Activated naive CD4-positive, alpha-beta T cell treated with anti-CD3 and anti-CD28 coated beads, Interleukin-2, amount 50 U/mL, for 16 hours (primary cell): ENCODE data around the gene OXCT2.
"Not testable (repeated sequence)": the region's sequence is repeated elsewhere in the genome, so short reads cannot be mapped to it uniquely, and the experiment has no call there.

Experiments
- DNase-seq: peaks from one replicate; pipeline ENCODE4 v3.0.0-alpha.2; 2020

OXCT2 gene

DNA sequence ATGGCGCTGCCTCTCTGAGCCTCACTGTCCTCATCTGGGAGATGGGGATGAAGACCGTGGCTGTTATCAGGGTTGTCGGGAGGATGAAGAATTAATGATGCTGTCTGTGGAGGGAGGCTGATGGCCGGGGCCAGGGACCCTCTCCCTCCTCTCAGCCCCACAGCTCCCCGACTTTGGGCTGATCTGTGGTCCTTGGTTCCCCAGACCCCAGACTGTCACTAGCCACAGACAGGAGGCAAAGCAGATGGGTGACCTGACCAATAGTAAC, 15.9 kb upstream of the OXCT2 start:
- not testable (repeated sequence) for DNase-seq

- not testable (repeated sequence) for DNase-seq
Observed at GRCh38 chr1:39786303-39787107, 15.4 kb upstream of the OXCT2 start.

DNA sequence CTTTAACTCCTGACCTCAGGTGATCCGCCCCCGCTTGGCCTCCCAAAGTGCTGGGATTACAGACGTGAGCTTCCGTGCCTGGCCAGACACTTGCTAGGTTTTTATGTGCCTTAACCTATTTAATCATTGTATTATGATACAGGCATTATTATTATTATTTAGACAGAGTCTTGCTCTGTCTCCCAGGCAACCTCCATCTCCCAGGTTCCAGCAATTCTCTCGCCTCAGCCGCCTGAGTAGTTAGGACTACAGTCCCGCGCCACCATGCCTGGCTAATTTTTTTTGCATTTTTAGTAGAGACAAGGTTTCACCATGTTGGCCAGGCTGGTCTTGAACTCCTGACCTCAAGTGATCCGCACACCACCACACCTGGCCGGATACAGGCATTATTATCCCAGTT, 11.5 kb upstream of the OXCT2 start:
- not testable (repeated sequence) for DNase-seq

DNA sequence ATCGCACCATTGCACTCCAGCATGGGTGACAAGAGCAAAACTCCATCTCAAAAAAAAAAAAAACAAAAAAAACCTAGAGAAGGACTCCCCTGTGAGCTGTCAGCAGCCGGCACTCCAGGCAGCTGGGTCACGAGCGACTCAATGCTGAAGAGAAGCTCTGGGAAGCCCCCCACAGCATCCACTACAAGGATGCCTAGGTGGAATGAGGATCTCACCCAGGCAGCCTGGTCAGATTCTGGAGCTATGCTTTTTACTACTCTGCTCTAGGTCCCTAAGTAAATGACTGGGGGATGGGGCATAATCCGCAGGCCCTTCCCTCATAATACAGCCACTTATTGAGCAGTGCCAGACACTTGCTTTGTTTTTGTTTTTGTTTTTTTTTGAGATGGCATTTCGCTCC, 11.0 kb upstream of the OXCT2 start:
- no peak for DNase-seq

DNA sequence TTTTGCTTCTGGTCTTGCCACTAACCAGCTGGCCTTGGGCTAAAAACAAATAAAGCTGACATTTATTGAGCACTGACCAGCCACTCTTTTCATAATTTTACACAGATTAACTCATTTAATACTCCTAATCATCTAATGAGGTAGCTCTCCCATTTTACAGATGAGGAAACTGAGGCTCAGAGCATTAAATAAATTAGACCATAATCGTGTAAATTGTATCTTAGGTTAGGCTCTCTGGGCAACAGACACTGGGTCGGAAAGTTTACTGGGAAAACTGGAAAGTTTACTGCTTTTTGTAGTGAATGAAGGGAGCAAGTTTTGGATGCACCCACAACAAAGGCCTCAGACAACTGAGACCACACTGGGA, 10.2 kb upstream of the OXCT2 start:
- DNase-seq: no peak

DNA sequence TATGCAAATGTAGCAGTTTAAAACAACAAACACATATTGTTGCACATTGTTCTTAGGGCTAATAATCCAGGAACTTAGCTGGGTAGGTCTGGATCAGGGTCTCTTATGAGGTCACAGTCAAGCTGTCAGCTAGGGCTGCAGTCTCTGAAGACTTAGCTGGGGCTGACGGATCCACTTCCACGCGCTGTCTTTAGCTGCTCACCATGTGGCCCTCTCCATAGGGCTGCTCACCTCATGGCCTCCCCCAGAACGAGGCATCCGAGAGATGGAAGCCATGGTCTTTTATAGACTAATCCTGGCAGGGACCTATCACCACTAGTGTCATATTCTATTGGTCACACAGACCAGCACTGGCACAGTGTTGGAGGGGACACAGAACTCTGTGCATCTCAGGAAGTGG, 8.7 kb upstream of the OXCT2 start:
- DNase-seq: no peak

- no peak for DNase-seq
Observed at GRCh38 chr1:39779137-39779536, 8.0 kb upstream of the OXCT2 start.

DNA sequence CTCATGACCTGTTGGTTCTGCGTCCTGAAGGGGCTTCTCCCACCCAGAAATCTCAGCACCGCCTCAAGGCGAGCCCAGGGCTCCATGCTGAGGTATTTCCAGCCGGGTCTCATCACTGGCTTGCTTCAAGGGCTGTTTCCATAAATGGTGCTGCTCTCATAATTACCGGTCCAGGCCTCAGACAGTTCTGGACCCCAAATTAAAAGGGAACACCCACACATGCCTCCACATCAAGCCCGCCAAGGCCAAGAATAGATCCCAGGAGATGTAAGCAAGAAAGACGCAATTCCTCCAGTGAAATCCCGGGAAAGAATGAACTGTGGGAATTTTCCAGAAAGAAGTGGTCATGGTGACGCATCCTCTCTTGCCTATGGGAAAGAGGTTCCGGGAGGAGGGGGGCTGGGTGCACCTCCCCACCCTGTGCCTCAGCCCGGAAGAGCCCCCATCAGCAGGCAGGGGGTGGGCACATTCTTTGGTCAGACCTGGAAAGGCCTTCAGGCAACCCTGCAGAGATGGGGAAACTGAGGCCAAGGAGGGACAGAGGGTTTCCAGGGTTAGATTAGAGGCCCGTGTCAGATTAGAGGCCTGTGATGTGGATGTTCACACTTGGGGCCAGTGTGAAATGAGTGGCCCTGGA, 7.4 kb upstream of the OXCT2 start:
- not testable (repeated sequence) for DNase-seq

- not testable (repeated sequence) for DNase-seq
Observed at GRCh38 chr1:39777896-39778295, 6.7 kb upstream of the OXCT2 start.

- no peak for DNase-seq
Observed at GRCh38 chr1:39777306-39777705, 6.2 kb upstream of the OXCT2 start.

- DNase-seq: no peak
Observed at GRCh38 chr1:39776886-39777285, 5.7 kb upstream of the OXCT2 start.

- no peak for DNase-seq
Observed at GRCh38 chr1:39776400-39776713, 5.2 kb upstream of the OXCT2 start.

GRCh38 chr1:39775676-39776399, 4.7 kb upstream of the OXCT2 start:
- not testable (repeated sequence) for DNase-seq

DNA sequence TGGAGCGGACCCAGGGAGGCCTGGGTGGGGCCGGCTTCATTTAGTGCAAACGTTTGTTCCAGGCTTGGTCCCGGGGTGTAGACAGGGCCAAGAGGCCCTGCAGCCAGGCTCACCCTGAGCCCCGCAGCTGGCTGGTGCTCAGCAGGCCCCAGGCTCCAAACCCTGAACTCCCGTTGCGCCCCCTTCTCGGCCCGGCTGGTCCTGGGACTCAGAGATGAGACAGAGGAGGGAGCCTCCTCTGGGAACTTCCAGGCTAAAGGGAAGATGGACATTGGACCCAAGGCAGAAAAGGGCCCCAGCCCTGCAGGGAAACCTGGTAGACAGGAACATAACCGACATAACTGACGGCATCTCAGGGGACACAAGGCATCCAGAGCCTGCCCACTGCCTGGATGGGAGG, 4.0 kb upstream of the OXCT2 start:
- DNase-seq: not testable (repeated sequence)

DNA sequence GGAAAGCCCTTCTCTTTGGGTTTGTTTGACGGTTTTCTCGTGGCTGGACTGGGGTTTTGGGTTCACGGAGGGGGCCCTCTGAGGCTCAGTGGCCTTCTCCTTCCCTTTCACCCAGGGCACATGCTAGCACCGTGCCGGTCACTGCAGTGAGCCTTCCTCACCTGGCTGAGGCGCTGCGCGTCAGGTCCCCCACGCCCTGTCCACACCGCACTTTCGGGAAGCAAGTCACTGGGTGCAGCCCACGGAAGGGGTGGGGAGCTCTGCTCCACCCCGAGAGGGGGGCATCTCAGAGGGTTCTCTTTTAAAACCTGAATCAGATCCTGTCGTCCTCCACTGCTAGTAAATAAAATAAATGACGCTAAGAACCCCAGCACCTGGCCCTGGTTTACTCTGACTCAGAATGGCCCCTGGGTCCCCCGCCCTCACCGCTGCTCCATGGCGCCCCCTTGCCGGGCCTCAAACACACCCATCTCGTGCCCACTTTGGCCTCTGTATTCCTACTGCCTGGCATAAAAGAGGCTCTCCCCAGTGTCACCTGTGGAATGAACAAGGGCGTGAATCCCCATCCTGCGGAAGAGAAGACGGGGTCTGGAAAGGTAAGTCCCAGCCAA, 2.3 kb upstream of the OXCT2 start:
- not testable (repeated sequence) for DNase-seq

DNA sequence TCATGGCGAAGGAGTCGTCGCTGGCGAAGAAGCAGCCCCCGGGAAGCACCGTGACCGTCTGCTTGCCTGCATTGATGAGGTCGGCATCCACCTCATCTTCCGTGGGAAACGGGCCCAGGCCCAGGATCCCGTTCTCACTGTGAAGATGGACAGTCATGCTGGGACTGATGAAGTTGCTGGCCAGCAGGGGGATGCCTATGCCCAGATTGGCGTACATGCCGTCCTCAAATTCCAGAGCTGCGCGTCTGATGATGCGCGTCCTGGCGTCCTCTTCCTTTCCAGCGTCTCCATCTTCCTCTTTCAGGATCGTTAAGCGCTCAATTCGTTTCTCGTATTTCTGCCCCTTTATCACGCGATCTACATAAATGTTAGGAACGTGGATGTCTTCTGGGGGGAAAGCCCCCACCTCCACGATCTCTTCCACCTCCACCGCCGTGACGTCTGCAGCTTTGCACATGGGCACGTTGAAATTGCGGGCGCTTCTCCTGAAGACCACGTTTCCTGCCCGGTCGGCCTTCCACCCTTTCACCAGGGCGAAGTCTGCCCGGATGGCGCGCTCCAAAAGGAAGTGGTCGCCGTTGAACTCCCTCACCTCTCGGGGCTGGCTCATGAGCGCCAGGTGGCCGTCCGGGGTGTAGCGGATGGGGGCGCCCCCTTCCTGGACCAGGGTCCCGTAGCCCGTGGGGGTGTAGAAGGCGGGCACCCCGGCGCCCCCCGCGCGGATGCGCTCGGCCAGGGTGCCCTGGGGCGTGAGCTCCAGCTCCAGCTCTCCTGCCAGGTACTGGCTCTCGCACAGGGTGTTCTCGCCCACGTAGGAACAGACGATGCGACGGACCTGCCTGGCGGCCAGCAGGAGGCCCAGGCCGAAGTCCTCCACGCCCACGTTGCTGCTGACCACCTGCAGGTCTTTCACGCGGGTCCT, 787 bp downstream of the OXCT2 start:
- peak; percentile 54 for DNase-seq

DNA sequence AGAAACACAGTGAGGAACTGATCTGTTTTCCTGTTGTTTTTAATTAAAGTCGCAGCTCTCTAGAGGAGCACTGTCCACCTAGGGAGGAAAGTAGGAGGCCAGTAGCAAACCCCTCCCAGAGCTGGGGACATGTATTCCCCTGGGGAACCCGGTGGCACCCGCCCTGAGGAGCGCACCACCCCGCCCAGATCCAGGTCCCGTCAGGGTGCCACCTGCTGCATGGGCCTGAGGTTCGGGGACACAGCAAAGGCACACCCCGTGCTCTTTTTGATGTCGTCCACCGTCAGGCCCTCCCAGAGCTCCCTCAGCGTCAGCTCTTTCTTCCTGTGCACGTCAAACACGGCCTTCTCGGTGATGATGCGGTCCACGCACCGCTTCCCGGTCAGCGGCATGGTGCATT, 1.6 kb downstream of the OXCT2 start:
- not testable (repeated sequence) for DNase-seq

GRCh38 chr1:39766466-39766865, 4.7 kb downstream of the OXCT2 start:
- DNase-seq: not testable (repeated sequence)

DNA sequence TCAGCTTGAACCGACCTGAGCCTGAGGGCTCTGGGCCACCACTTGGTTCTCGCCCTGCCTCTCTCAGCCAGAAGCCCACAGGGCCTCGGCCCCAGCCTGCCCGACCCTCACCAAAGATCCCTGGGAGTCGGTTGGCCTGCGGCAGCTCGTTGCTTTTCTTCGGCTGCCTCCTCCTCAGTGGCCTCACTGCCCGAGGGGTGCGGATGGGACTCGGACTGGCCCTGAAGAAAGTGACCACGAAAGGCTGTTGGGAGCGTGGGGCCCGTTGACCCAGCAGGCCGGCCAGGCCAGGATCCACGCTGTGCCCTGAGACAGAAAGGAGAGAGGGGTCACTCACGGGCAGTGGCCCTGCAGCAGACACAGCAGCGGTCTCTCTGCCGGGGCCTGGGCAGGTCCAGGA, 6.6 kb downstream of the OXCT2 start:
- DNase-seq: not testable (repeated sequence)

- not testable (repeated sequence) for DNase-seq
Observed at GRCh38 chr1:39763619-39764374, 7.4 kb downstream of the OXCT2 start.

GRCh38 chr1:39762550-39763540, 8.3 kb downstream of the OXCT2 start:
- DNase-seq: no peak
